ENCODE data around the gene PKM.

GRCh38 chr15:72198356-72199204 lies 32.4 kb downstream of the PKM start:
- TF ChIP-seq CTCF (IDR thresholded peaks at IDR 0.05; ENCODE audit: low read depth, low read length, missing input control) (no peak), MAX (IDR thresholded peaks at IDR 0.05) (no peak), TAF1 (conservative IDR thresholded peaks at IDR 0.05) (no peak), HNF4G (IDR thresholded peaks at IDR 0.05) (no peak), ZBTB33 (IDR thresholded peaks at IDR 0.05) (no peak), GABPA (IDR thresholded peaks at IDR 0.05 in 1 of 2, conservative IDR thresholded peaks at IDR 0.05 in 1 of 2) (no peak)
